Fibroblast of skin of right biceps (primary cell): ENCODE data around the gene IL10RA.

ENCODE experiments used
- DNase-seq: peaks from one replicate; pipeline ENCODE4 v3.0.0-alpha.2; 2013

Gene IL10RA

GRCh38 chr11:118048472-118049370, 62.5 kb downstream of the IL10RA start:
- DNase-seq: no peak

- DNase-seq: no peak
Measured at GRCh38 chr11:118049771-118050170, 63.6 kb downstream of the IL10RA start.

GRCh38 chr11:118050208-118050891, 64.2 kb downstream of the IL10RA start:
- DNase-seq: no peak
